Measurements from ENCODE around the gene PPFIBP1.

DNA sequence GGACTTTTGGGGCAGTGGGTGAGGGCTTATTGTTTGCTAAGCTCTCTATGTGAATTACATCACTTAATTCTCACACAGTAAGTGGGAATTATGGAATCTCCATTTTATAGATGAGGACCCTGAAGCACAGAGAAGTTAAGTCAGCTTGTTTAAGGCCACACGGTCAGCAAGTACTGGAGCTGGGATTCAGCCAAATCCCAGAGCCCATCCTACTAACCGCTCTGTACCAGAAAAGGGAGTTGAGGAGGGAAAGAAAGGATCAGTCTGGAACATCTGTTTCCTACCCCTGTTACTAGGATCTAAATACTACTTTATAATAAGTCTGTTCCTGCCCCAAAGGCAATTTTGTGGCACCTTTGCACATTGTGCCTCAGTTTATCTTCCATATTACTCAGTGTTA, 42.6 kb downstream of the PPFIBP1 start:
- TF ChIP-seq POLR2A (IDR thresholded peaks at IDR 0.05), result no peak
- TF ChIP-seq, protein P1, sequence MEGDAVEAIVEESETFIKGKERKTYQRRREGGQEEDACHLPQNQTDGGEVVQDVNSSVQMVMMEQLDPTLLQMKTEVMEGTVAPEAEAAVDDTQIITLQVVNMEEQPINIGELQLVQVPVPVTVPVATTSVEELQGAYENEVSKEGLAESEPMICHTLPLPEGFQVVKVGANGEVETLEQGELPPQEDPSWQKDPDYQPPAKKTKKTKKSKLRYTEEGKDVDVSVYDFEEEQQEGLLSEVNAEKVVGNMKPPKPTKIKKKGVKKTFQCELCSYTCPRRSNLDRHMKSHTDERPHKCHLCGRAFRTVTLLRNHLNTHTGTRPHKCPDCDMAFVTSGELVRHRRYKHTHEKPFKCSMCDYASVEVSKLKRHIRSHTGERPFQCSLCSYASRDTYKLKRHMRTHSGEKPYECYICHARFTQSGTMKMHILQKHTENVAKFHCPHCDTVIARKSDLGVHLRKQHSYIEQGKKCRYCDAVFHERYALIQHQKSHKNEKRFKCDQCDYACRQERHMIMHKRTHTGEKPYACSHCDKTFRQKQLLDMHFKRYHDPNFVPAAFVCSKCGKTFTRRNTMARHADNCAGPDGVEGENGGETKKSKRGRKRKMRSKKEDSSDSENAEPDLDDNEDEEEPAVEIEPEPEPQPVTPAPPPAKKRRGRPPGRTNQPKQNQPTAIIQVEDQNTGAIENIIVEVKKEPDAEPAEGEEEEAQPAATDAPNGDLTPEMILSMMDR (IDR thresholded peaks at IDR 0.05), result no peak

Data from suprapubic skin (tissue), 3 donors.